HEK293 (cell line): ENCODE data around the gene RAB11FIP5.

Source experiments
- BCL11B ChIP-seq: fragments of 450-650 bp; formaldehyde crosslinking; IDR thresholded peaks from 2 replicates; pipeline ENCODE4 v1.5.1; 2016; ENCODE audit warnings: low read depth, missing biosample characterization, missing genetic modification characterization
- FEZF1 ChIP-seq: fragments of 450-650 bp; formaldehyde crosslinking; IDR thresholded peaks from 2 replicates; pipeline ENCODE4 v1.5.1; 2016; ENCODE audit warnings: missing biosample characterization, missing genetic modification characterization
- GLIS1 ChIP-seq: fragments of 450-650 bp; formaldehyde crosslinking; IDR thresholded peaks from 2 replicates; pipeline ENCODE4 v1.5.1; 2016; ENCODE audit warnings: missing biosample characterization, missing genetic modification characterization
- PRDM10 ChIP-seq: fragments of 450-650 bp; formaldehyde crosslinking; IDR thresholded peaks from 2 replicates; pipeline ENCODE4 v1.5.1; 2016; ENCODE audit warnings: missing biosample characterization, missing genetic modification characterization
- PRDM2 ChIP-seq: fragments of 450-650 bp; formaldehyde crosslinking; IDR thresholded peaks from 2 replicates; pipeline ENCODE4 v1.5.1; 2016; ENCODE audit warnings: missing biosample characterization, missing genetic modification characterization, borderline replicate concordance
- ZBTB1 ChIP-seq: fragments of 450-650 bp; formaldehyde crosslinking; IDR thresholded peaks from 2 replicates; pipeline ENCODE4 v1.5.1; 2016; ENCODE audit warnings: missing biosample characterization, missing genetic modification characterization
- ZBTB17 ChIP-seq: fragments of 450-650 bp; formaldehyde crosslinking; IDR thresholded peaks from 2 replicates; pipeline ENCODE4 v1.5.1; 2016; ENCODE audit warnings: missing biosample characterization, missing genetic modification characterization
- ZBTB20 ChIP-seq: fragments of 450-650 bp; formaldehyde crosslinking; IDR thresholded peaks from 2 replicates; pipeline ENCODE4 v1.5.1; 2016; ENCODE audit warnings: missing biosample characterization, missing genetic modification characterization
- ZFHX2 ChIP-seq: fragments of 450-650 bp; formaldehyde crosslinking; conservative IDR thresholded peaks from 2 replicates; pipeline ENCODE4 v1.5.1; 2016; ENCODE audit warnings: missing biosample characterization, missing genetic modification characterization
- ZIC2 ChIP-seq: fragments of 450-650 bp; formaldehyde crosslinking; IDR thresholded peaks from 2 replicates; pipeline ENCODE4 v1.5.1; 2016; ENCODE audit warnings: missing biosample characterization, missing genetic modification characterization
- ZNF114 ChIP-seq: fragments of 450-650 bp; formaldehyde crosslinking; IDR thresholded peaks from 2 replicates; pipeline ENCODE4 v1.5.0; 2017; ENCODE audit warnings: missing biosample characterization, missing genetic modification characterization
- ZNF133 ChIP-seq: fragments of 450-650 bp; formaldehyde crosslinking; IDR thresholded peaks from 2 replicates; pipeline ENCODE4 v1.5.1; 2016; ENCODE audit warnings: missing biosample characterization, missing genetic modification characterization
- ZNF155 ChIP-seq: fragments of 450-650 bp; formaldehyde crosslinking; IDR thresholded peaks from 2 replicates; pipeline ENCODE4 v1.5.1; 2016; ENCODE audit warnings: missing biosample characterization, missing genetic modification characterization
- ZNF184 ChIP-seq: fragments of 450-650 bp; IDR thresholded peaks from 2 replicates; pipeline ENCODE4 v1.5.1; 2018; ENCODE audit warnings: missing biosample characterization, mild to moderate bottlenecking, missing genetic modification characterization
- ZNF2 ChIP-seq: fragments of 450-650 bp; formaldehyde crosslinking; IDR thresholded peaks from 2 replicates; pipeline ENCODE4 v1.5.1; 2016; ENCODE audit warnings: missing biosample characterization, missing genetic modification characterization
- ZNF23 ChIP-seq: fragments of 450-650 bp; formaldehyde crosslinking; IDR thresholded peaks from 2 replicates; pipeline ENCODE4 v1.5.1; 2016; ENCODE audit warnings: missing biosample characterization, missing genetic modification characterization, borderline replicate concordance
- ZNF248 ChIP-seq: fragments of 450-650 bp; formaldehyde crosslinking; IDR thresholded peaks from 2 replicates; pipeline ENCODE4 v1.5.1; 2017; ENCODE audit warnings: missing biosample characterization, missing genetic modification characterization
- ZNF280C ChIP-seq: fragments of 450-650 bp; formaldehyde crosslinking; IDR thresholded peaks from 2 replicates; pipeline ENCODE4 v1.5.1; 2016; ENCODE audit warnings: missing biosample characterization, missing genetic modification characterization
- ZNF350 ChIP-seq: fragments of 450-650 bp; formaldehyde crosslinking; IDR thresholded peaks from 2 replicates; pipeline ENCODE4 v1.5.0; 2017; ENCODE audit warnings: missing biosample characterization, mild to moderate bottlenecking, missing genetic modification characterization
- ZNF423 ChIP-seq: fragments of 450-650 bp; formaldehyde crosslinking; IDR thresholded peaks from 2 replicates; pipeline ENCODE4 v1.5.1; 2016; ENCODE audit warnings: missing biosample characterization, missing genetic modification characterization
- ZNF426 ChIP-seq: fragments of 450-650 bp; formaldehyde crosslinking; IDR thresholded peaks from 2 replicates; pipeline ENCODE4 v1.5.1; 2017; ENCODE audit warnings: missing biosample characterization, missing genetic modification characterization, mild to moderate bottlenecking, inconsistent platforms, moderate library complexity
- ZNF548 ChIP-seq: fragments of 450-650 bp; formaldehyde crosslinking; IDR thresholded peaks from 2 replicates; pipeline ENCODE4 v1.5.1; 2016; ENCODE audit warnings: missing biosample characterization, missing genetic modification characterization
- ZNF549 ChIP-seq: fragments of 450-650 bp; IDR thresholded peaks from 2 replicates; pipeline ENCODE4 v1.5.1; 2018; ENCODE audit warnings: missing biosample characterization, missing genetic modification characterization, mild to moderate bottlenecking, inconsistent platforms, moderate library complexity
- ZNF571 ChIP-seq: fragments of 450-650 bp; formaldehyde crosslinking; IDR thresholded peaks from 2 replicates; pipeline ENCODE4 v1.5.0; 2017; ENCODE audit warnings: missing biosample characterization, missing genetic modification characterization
- ZNF580 ChIP-seq: fragments of 450-650 bp; formaldehyde crosslinking; IDR thresholded peaks from 2 replicates; pipeline ENCODE4 v1.5.1; 2016; ENCODE audit warnings: missing biosample characterization, missing genetic modification characterization
- ZNF623 ChIP-seq: fragments of 450-650 bp; formaldehyde crosslinking; IDR thresholded peaks from 2 replicates; pipeline ENCODE4 v1.5.1; 2016; ENCODE audit warnings: missing biosample characterization, missing genetic modification characterization
- ZNF677 ChIP-seq: fragments of 450-650 bp; IDR thresholded peaks from 2 replicates; pipeline ENCODE4 v1.5.0; 2018; ENCODE audit warnings: missing biosample characterization, mild to moderate bottlenecking, missing genetic modification characterization, moderate library complexity
- ZNF791 ChIP-seq: fragments of 450-650 bp; formaldehyde crosslinking; IDR thresholded peaks from 2 replicates; pipeline ENCODE4 v1.5.1; 2016; ENCODE audit warnings: missing biosample characterization, missing genetic modification characterization
- ZNF843 ChIP-seq: fragments of 450-650 bp; formaldehyde crosslinking; IDR thresholded peaks from 2 replicates; pipeline ENCODE4 v1.5.1; 2016; ENCODE audit warnings: missing biosample characterization, missing genetic modification characterization

The RAB11FIP5 gene

GRCh38 chr2:73028841-73029240 is 83.9 kb downstream of the RAB11FIP5 start (continued):
- TF ChIP-seq PRDM10 (tag by site-specific recombination) (peak; percentile 59; the same call in 1 of the 2 replicates), ZNF350 (tag by site-specific recombination) (no peak), ZNF571 (tag by site-specific recombination) (no peak), ZNF114 (tag by site-specific recombination) (no peak), ZNF423 (tag by site-specific recombination) (peak; percentile 85), ZBTB1 (no peak), ZNF280C (tag by site-specific recombination) (no peak), ZNF2 (tag by site-specific recombination) (no peak), ZNF548 (tag by site-specific recombination) (no peak), FEZF1 (tag by site-specific recombination) (peak; percentile 71), ZNF843 (no peak), BCL11B (no peak), ZNF184 (tag by site-specific recombination) (no peak), ZNF426 (tag by site-specific recombination) (no peak), ZNF677 (no peak), ZNF580 (tag by site-specific recombination) (no peak), ZBTB17 (peak; percentile 59), ZNF623 (tag by site-specific recombination) (no peak), ZBTB20 (tag by site-specific recombination) (peak; percentile 54), ZNF23 (tag by site-specific recombination) (no peak), ZNF133 (tag by site-specific recombination) (no peak), ZFHX2 (tag by site-specific recombination) (peak; percentile 97), ZIC2 (tag by site-specific recombination) (no peak), ZNF155 (tag by site-specific recombination) (no peak), ZNF248 (tag by site-specific recombination) (no peak), ZNF791 (tag by site-specific recombination) (0 out of 2 replicates have a peak, but pooled peaks have one; percentile 6), ZNF549 (tag by site-specific recombination) (no peak), GLIS1 (tag by site-specific recombination) (peak; percentile 96), PRDM2 (no peak)
